PFSK-1 (cell line): Measurements from ENCODE around the gene DSN1.

Experiments
- POLR2AphosphoS5 ChIP-seq: IDR thresholded peaks from 2 replicates; pipeline ENCODE4 v1.6.1; 2012; ENCODE audit warnings: low read depth, mild to moderate bottlenecking, control low read depth, low read length, moderate library complexity
- TAF1 ChIP-seq: IDR thresholded peaks from 2 replicates; pipeline ENCODE4 v1.6.1; 2012; ENCODE audit warnings: low read length, control low read depth, borderline replicate concordance; ENCODE audit not compliant: insufficient read depth

DNA sequence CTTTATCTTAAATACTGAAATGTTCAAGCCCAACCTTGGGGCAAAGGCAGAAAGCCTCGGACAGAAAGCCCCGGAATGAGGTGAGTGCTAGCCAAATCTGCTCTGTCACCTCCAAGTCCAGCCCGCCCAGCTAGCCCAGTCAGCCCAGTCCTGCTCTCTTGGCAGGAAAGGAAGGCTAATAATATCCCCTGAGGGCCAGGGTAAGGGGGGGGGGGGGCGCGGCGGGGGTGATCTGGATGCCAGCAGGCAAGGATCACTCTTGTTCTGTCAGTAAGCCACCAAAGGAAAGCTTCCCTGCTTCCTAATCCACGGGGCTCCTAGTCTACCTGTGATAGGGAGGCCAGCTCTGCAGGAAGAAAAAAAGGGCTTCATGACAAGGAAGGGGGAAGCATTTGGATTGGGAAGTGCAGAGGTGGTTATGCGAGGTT is 28.8 kb downstream of the DSN1 start:
- no peak for TF ChIP-seq POLR2AphosphoS5
- TF ChIP-seq TAF1: no peak
